Right atrium auricular region (tissue), 2 donors: ENCODE measurements around the gene PODXL2. TPM values are rescaled to one million over a fixed set of nuclear protein-coding genes. Genes with fewer than 3 reads are reported as not detected.

Source experiments
- DNase-seq: peaks from one replicate; pipeline ENCODE4 v3.0.0-alpha.2; 2019; ENCODE audit warnings: low spot score
- H3K27ac ChIP-seq, 2 donors: fragments of 200-600 bp; sonication (generic); 1 replicate in 1 of 2; 2 replicates in 1 of 2; pipeline ENCODE4 v1.5.1; 2016 to 2019
- H3K27me3 ChIP-seq, 2 donors: fragments of 200-600 bp; sonication (generic); one replicate each; pipeline versions ENCODE4 v1.5.1 to v1.6.0; 2017 to 2019
- H3K36me3 ChIP-seq: fragments of 200-600 bp; sonication (generic); one replicate; pipeline ENCODE4 v1.5.1; 2016
- H3K4me1 ChIP-seq, 2 donors: fragments of 200-600 bp; sonication (generic); one replicate each; pipeline versions ENCODE4 v1.5.1 to v1.6.0; 2017 to 2019
- H3K4me3 ChIP-seq, 2 donors: fragments of 200-600 bp; sonication (generic); 1 replicate in 1 of 2; 2 replicates in 1 of 2; pipeline ENCODE4 v1.5.1; 2017 to 2019; ENCODE audit warnings: mild to moderate bottlenecking in 1 of 2, moderate library complexity in 1 of 2
- H3K9me3 ChIP-seq, 2 donors: fragments of 200-600 bp; sonication (generic); one replicate each; pipeline ENCODE4 v1.5.1; 2019
- CTCF ChIP-seq, 2 donors: fragments of 200-600 bp; sonication (generic); IDR thresholded peaks; one replicate each; pipeline ENCODE4 v1.5.1; 2019; ENCODE audit warnings: antibody characterized with exemption in 2 of 2
- total RNA-seq, 2 donors: library from RNA; depleted of rRNA; stranded (reverse); fragments of >200 nt; gene quantifications; one replicate each; pipeline ENCODE4 v1.1.0, GENCODE V29; 2016

PODXL2 gene
- total RNA-seq, 2 donors from 2014 or later, result 1.9 to 2.9 TPM

- H3K9me3 ChIP-seq, result no peaks in the 10 kb centered on the region
- no peak overlapping the region for H3K27ac ChIP-seq
- H3K4me3 ChIP-seq, result no peak overlapping the region
- no peak for DNase-seq
- H3K27me3 ChIP-seq, result no peaks in the 10 kb centered on the region
- no peaks in the 10 kb centered on the region for H3K4me1 ChIP-seq
- no peaks in the 10 kb centered on the region for H3K36me3 ChIP-seq
- TF ChIP-seq CTCF (IDR thresholded peaks at IDR 0.05), result no peak
Measured at GRCh38 chr3:127637971-127638370, 9.0 kb downstream of the PODXL2 start.

GRCh38 chr3:127639173-127640041 lies 10.4 kb downstream of the PODXL2 start:
- Histone ChIP-seq H3K4me3 (no peak overlapping the region), H3K4me1 (no peaks in the 10 kb centered on the region), H3K27me3 (no peaks in the 10 kb centered on the region), H3K9me3 (no peaks in the 10 kb centered on the region), H3K36me3 (no peaks in the 10 kb centered on the region), H3K27ac (no peak overlapping the region)
- no peak for TF ChIP-seq CTCF (IDR thresholded peaks at IDR 0.05)
- DNase-seq, result no peak

GRCh38 chr3:127640042-127640355 lies 11.0 kb downstream of the PODXL2 start:
- no peaks in the 10 kb centered on the region for H3K36me3 ChIP-seq
- DNase-seq, result no peak

GRCh38 chr3:127644641-127645370 lies 15.8 kb downstream of the PODXL2 start:
- Histone ChIP-seq H3K4me1 (no peaks in the 10 kb centered on the region), H3K4me3 (no peak overlapping the region), H3K36me3 (no peaks in the 10 kb centered on the region), H3K27ac (no peak overlapping the region), H3K27me3 (no peaks in the 10 kb centered on the region), H3K9me3 (no peaks in the 10 kb centered on the region)
- no peak for DNase-seq
- TF ChIP-seq CTCF (IDR thresholded peaks at IDR 0.05), result no peak

More at GRCh38 chr3:127640042-127640355, 11.0 kb downstream of the PODXL2 start:
- H3K27ac ChIP-seq, result no peak overlapping the region
- no peak overlapping the region for H3K4me3 ChIP-seq
- H3K9me3 ChIP-seq, result no peaks in the 10 kb centered on the region
- H3K27me3 ChIP-seq, result no peaks in the 10 kb centered on the region
- H3K4me1 ChIP-seq, result no peaks in the 10 kb centered on the region
- TF ChIP-seq CTCF (IDR thresholded peaks at IDR 0.05), result no peak

GRCh38 chr3:127645371-127646015 lies 16.5 kb downstream of the PODXL2 start:
- no peak overlapping the region for H3K4me3 ChIP-seq
- no peak for DNase-seq
- no peak for TF ChIP-seq CTCF (IDR thresholded peaks at IDR 0.05)
- no peak overlapping the region for H3K27ac ChIP-seq
- no peaks in the 10 kb centered on the region for H3K9me3 ChIP-seq
- no peaks in the 10 kb centered on the region for H3K27me3 ChIP-seq
- no peaks in the 10 kb centered on the region for H3K4me1 ChIP-seq
- no peaks in the 10 kb centered on the region for H3K36me3 ChIP-seq
